Astrocyte of the cerebellum (primary cell): ENCODE measurements around the gene VPS33A.
"Not testable (repeated sequence)": the region's sequence is repeated elsewhere in the genome, so short reads cannot be mapped to it uniquely, and the experiment has no call there.

Experiments used
- DNase-seq: peaks from one replicate; pipeline ENCODE4 v3.0.0-alpha.2; 2011; ENCODE audit warnings: low read depth
- H3K4me3 ChIP-seq: 2 replicates; pipeline ENCODE4 v1.5.1; 2011; ENCODE audit warnings: mild to moderate bottlenecking, low read depth, low read length, moderate library complexity
- CTCF ChIP-seq: IDR thresholded peaks from 2 replicates; pipeline ENCODE4 v1.5.1; 2012; ENCODE audit warnings: low read length, low read depth, moderate library complexity, mild to moderate bottlenecking; ENCODE audit errors: missing control alignments
- in situ Hi-C: cut with HindIII; loops from 2 replicates; pipeline ENCODE4 v1.10.0; 2017; ENCODE audit warnings: low sequenced_read_pairs

The VPS33A gene

DNA sequence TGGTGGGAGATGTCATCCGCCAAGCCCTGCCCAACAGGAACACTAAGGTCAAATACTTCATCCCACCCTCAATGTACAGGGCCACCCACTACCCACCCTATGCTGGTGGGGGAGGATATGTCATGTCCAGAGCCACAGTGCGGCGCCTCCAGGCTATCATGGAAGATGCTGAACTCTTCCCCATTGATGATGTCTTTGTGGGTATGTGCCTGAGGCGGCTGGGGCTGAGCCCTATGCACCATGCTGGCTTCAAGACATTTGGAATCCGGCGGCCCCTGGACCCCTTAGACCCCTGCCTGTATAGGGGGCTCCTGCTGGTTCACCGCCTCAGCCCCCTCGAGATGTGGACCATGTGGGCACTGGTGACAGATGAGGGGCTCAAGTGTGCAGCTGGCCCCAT lies 59.3 kb downstream of the VPS33A start:
- in situ Hi-C loops = no loop called here
- H3K4me3 ChIP-seq = no peak overlapping the region

DNA sequence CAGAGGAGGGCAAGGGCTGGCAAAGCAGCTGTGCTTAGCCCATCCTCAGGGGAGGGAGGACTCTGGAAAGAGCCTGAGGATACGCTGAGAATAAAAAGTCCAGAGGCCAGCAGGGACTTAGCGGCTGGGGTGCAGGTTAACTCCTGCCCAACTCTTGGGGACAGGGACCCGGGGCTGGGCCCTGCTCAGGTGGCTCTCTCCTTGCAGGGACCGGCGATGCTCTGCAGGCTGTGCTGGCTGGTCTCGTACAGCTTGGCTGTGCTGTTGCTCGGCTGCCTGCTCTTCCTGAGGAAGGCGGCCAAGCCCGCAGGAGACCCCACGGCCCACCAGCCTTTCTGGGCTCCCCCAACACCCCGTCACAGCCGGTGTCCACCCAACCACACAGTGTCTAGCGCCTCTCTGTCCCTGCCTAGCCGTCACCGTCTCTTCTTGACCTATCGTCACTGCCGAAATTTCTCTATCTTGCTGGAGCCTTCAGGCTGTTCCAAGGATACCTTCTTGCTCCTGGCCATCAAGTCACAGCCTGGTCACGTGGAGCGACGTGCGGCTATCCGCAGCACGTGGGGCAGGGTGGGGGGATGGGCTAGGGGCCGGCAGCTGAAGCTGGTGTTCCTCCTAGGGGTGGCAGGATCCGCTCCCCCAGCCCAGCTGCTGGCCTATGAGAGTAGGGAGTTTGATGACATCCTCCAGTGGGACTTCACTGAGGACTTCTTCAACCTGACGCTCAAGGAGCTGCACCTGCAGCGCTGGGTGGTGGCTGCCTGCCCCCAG lies 60.0 kb downstream of the VPS33A start:
- DNase-seq = no peak
- in situ Hi-C loops = no loop called here
- H3K4me3 ChIP-seq = no peak overlapping the region
- TF ChIP-seq CTCF = no peak

More for the DNA sequence above, 59.3 kb downstream of the VPS33A start:
- no peak for TF ChIP-seq CTCF
- DNase-seq = no peak

GRCh38 chr12:122205053-122205925 lies 61.0 kb downstream of the VPS33A start:
- no peak for TF ChIP-seq CTCF

GRCh38 chr12:122204167-122205052 lies 61.9 kb downstream of the VPS33A start:
- no peak for DNase-seq
- no peak for TF ChIP-seq CTCF
- in situ Hi-C loops = no loop called here
- H3K4me3 ChIP-seq = peak overlapping the region; percentile 45

More at GRCh38 chr12:122205053-122205925, 61.0 kb downstream of the VPS33A start:
- in situ Hi-C loops = no loop called here
- H3K4me3 ChIP-seq = no peak overlapping the region
- no peak for DNase-seq

GRCh38 chr12:122203301-122204166 lies 62.8 kb downstream of the VPS33A start, which contains the start of gene B3GNT4:
TSS of gene B3GNT4 (plus strand) at chr12:122203709. CDS start at chr12:122204619, 910 bp downstream.
- no peak for DNase-seq
- in situ Hi-C loops = no loop called here
- H3K4me3 ChIP-seq = peak within 1 kb of the TSS; percentile 45
- no peak for TF ChIP-seq CTCF

- in situ Hi-C loops, DNase-seq: not testable (repeated sequence)
- peak overlapping the region; percentile 45 for H3K4me3 ChIP-seq
These were observed 63.5 kb downstream of the VPS33A start for GRCh38 chr12:122202811-122203210.
